AG09309 (cell line): Measurements from ENCODE around the gene CDKL4.

Experiments
- DNase-seq: peaks from one replicate; pipeline ENCODE4 v3.0.0-alpha.2; 2010; ENCODE audit warnings: low read depth
- H3K4me3 ChIP-seq: 2 replicates; pipeline ENCODE4 v1.5.1; 2011; ENCODE audit warnings: mild to moderate bottlenecking, low read depth, low read length, moderate library complexity; ENCODE audit not compliant: control insufficient read depth
- TF ChIP-seq, protein P1 (sequence below): IDR thresholded peaks from 2 replicates; pipeline ENCODE4 v1.5.1; 2011; ENCODE audit warnings: mild to moderate bottlenecking, low read depth, low read length, inconsistent platforms; ENCODE audit not compliant: insufficient read depth, control insufficient read depth; ENCODE audit errors: missing control alignments

Gene CDKL4

DNA sequence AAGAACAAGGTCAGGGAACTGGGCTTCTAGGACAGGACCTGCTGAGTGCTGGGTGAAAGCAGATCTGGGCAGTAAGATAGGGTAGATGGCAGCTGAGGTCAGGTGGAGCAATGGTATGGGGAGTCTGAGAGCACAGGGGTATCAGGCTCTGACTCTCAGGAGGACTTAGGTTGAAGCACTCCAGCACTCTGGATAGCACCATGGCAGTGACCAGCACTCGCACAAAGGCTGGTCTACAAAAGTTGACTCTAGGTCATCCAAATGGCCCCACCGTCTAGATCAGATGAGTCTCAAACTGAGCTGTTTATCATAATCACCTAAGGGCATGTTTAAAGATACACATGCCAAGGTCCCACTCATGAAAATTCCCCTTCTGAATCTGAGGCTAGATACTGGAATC lies 60.1 kb downstream of the CDKL4 start:
- H3K4me3 ChIP-seq: no peak overlapping the region
- DNase-seq: no peak
- TF ChIP-seq, protein P1, sequence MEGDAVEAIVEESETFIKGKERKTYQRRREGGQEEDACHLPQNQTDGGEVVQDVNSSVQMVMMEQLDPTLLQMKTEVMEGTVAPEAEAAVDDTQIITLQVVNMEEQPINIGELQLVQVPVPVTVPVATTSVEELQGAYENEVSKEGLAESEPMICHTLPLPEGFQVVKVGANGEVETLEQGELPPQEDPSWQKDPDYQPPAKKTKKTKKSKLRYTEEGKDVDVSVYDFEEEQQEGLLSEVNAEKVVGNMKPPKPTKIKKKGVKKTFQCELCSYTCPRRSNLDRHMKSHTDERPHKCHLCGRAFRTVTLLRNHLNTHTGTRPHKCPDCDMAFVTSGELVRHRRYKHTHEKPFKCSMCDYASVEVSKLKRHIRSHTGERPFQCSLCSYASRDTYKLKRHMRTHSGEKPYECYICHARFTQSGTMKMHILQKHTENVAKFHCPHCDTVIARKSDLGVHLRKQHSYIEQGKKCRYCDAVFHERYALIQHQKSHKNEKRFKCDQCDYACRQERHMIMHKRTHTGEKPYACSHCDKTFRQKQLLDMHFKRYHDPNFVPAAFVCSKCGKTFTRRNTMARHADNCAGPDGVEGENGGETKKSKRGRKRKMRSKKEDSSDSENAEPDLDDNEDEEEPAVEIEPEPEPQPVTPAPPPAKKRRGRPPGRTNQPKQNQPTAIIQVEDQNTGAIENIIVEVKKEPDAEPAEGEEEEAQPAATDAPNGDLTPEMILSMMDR: no peak

DNA sequence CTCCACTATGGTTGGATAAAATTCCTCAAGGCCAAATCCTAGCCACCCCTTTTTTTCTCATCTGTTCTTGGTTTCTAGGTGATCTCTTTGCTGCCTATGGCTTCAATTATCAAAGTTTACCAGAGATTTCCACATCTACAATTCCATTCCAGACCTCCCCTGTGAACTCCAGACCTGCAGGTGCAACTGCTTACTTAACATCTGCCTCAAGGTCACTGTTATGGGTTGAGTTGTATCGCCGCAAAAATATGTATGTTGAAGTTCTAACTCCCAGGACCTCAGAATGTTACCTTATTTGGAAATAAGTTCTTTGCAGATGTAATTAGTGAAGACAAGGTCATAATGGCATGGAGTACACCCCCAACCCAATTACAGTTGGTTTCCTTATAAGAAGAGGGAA lies 62.5 kb downstream of the CDKL4 start:
- H3K4me3 ChIP-seq: no peak overlapping the region
- no peak for DNase-seq
- TF ChIP-seq, protein P1: no peak

DNA sequence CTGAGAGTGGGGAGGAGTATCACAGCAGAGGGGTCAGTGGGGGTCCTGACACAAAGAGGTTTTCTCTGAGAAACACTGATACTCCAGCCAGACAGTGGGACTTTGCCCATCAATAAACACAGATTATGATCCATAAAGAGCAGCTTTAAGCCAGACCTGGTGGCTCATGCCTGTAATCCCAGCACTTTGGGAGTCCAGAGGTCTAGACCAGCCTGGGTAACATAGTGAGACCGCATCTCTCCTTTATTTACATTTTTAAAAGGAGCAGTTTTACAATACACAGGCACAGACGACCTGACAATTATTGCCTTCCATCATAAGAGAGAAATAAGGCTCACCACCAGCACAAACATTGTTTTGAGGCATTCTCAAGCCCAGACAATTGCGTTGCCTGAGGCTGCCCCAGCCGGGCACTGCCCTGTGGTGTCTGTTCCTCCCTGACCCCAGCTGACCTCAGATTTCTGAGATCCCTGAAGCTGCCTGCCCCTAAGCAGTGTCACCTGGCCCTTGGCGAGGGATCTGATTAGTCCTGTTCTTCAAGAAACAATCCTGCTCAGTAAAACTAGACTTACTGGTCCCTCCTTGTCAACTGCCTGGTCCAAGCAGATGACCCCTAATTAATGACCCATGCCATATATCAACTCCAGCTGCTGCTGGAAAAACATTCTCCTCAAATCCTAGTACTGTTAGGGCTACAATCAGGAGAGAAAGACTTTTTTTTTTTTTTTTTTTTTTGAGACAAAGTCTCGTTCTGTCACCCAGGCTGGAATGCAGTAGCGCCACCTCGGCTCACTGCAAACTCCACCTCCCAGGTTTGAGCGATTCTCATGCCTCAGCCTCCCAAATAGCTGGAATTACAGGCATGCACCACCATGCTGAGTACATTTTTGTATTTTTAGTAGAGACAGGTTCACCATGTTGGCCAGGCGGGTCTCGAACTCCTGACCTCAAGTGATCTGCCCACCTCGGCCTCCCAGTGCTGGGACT lies 63.5 kb downstream of the CDKL4 start:
- TF ChIP-seq, protein P1: no peak
- DNase-seq: no peak
- H3K4me3 ChIP-seq: no peak overlapping the region

DNA sequence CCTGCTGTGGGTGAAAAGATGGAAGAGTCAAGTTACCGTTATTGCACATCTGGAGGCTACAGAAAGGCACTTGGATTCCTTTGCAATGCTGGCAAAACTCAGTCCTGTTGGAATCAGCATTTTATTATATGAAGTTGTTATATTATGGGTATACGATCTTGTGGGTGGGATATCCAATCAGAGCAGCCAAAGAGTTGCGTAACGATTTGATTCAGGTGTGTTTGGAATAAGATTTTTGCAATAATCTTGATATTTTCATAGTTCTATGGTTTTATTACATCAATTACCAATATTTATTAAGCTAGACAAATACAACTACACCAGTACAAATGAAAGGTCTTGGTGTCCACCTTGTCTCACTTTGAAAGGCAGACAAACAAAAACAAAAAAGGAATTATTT lies 65.0 kb downstream of the CDKL4 start:
- TF ChIP-seq, protein P1: no peak
- no peak for DNase-seq
- no peak overlapping the region for H3K4me3 ChIP-seq

DNA sequence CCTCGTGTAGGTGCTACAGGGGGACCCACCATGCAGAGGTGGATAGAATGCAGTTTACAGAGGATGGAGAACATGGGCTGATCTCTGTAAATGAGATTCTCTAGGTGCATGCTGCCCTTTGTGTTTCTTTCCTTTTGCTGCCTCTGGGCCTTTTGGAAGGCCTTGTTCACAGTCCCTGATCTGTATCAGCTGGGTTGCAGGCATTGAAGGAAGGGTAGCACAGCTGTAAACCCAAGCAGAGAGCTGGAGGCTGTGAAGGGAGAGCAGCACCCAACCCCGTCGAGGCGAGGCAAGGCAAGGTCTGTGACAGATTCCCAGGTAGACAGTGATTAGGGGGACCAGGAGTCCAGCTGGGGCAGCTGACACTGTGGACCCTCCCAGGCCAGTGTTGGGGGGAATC lies 66.8 kb downstream of the CDKL4 start:
- no peak overlapping the region for H3K4me3 ChIP-seq
- DNase-seq: no peak
- TF ChIP-seq, protein P1: no peak

DNA sequence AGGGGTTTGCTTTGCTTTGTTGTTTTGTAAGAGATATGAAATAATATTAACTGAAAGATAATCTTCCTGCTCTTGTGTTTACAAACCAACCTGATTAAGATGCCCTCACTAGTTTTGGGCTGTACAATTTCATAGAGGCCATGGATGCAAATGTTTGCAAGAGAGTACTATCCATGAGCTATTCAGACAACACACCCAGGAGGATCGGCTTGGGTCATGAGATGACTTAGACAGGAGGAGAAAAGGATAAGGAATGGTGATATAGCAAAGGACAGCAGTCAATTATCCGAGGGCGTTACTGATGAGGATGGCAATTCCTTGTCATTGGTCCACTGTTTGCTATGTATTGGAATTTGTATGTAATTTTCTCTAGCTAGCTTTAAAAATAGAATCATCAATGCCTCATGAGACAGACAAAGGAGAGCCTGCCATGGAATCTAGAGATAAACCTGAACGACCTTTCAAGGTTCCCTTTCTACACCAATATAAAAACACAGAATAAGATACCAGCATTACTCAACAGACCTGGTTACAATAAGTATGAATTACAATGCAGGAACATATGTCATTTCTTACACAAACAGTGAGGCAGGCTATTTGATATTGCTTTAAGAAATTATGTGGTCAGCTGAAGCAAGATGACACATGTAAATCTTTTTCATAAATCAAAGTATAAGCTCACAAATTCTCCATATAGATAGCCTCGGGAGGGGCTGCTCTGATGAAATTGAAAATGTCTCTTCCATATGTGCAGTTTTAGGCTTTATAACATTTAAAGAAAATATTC lies 68.6 kb downstream of the CDKL4 start:
- TF ChIP-seq, protein P1: no peak
- no peak overlapping the region for H3K4me3 ChIP-seq
- DNase-seq: no peak
